ENCODE data around the gene MED25.
"Not testable (repeated sequence)": the region's sequence is repeated elsewhere in the genome, so short reads cannot be mapped to it uniquely, and the experiment has no call there.

The MED25 gene

DNA sequence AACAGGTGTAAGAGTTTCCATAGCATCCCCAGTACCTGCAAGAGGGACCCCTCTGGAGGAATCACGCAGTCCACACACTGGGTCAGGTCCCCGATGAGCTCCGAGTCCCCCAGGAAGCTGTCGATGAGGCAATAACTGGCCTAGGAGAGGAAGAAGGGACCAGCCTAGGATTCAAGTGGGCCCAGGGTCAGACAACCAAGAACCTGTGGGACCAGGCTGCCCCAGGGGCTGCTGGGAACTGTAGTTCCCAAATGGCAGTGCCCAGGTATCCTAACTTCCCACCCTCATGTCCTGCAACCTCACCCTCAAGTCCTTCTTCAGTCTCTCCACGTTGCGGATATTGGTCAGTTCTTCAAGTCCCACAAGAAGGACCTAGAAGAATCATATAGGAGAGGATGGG lies 6.8 kb upstream of the MED25 start:
- DNase-seq = no peak
- in situ Hi-C loops (cut with MboI; ENCODE audit: low pct_unique_long_range_greater_than_20kb, low sequenced_read_pairs) = no loop called here

DNA sequence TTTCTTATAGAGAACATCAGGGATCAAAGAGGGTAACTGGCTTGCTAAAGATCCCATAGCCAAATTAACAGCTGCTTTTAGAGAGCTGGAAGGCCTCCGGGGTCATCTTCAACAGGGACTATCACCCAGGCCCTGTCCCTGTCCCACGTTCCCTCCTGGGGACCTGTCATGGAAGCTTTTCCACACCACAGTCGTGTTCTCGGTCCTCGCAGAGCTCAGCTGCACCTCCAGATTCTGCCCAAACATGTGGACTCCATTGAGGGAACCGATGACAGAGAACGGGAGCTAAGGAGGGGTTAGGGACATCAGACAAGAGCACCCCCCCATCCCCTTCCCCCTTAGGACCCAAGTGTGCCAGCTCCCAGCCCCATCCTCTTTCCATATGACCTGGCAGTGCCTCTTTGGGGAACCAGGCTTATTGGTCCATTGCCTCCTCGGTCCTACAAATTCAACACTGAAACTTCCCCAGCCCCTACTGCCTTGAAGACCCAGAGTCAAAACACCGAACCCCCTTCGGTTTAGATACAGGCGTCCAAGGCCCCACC lies 5.6 kb upstream of the MED25 start:
- in situ Hi-C loops (cut with MboI; ENCODE audit: low pct_unique_long_range_greater_than_20kb, low sequenced_read_pairs) = no loop called here
- no peak for DNase-seq

DNA sequence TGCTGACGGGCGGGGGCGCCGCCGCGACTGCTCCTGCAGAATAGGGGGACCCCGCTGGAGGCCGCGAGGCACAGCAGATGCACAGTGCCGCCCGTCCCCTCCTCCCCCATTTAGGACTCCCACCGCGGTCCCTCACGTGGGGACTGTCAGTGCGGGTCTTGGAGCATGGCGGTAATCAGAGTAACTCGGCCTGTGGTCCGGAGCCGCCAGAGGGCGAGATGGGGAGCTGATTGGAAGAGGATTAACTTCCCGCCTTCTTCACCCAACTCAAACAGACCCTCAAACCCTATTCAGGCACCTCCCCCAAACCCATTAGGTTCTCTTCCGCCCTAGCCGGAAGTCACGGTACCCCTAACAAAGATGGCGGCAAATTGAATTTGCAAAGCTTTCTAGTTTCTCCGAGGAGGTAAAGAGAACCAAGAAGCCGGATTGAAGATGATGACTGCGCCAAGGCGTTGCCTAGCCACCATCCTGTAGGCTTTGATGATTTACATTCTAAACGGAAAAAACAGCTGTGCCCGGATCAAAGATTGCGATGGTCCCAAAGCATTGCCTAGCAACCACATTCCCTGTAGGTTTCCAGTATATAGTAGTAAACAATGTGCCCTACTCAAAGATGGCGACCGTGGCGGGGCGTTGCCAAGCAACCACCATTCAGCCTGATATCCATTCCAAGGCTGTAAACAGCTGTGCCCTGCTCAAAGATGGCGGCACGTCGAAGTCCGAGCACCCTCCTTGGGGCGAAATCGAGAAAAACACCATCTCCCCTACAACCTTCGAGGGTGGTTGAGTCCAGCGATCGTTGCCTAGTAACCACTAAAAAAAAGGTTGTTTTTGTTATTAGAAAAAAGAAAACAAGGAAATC lies 4.9 kb upstream of the MED25 start, which contains the start of gene FUZ:
Gene FUZ (minus strand): TSS at position 296 of the 865 bp plus-strand sequence. CDS start 186 bp downstream, at position 110.
- DNase-seq = peak; percentile 96
- in situ Hi-C loops (cut with MboI; ENCODE audit: low pct_unique_long_range_greater_than_20kb, low sequenced_read_pairs) = no loop called here

DNA sequence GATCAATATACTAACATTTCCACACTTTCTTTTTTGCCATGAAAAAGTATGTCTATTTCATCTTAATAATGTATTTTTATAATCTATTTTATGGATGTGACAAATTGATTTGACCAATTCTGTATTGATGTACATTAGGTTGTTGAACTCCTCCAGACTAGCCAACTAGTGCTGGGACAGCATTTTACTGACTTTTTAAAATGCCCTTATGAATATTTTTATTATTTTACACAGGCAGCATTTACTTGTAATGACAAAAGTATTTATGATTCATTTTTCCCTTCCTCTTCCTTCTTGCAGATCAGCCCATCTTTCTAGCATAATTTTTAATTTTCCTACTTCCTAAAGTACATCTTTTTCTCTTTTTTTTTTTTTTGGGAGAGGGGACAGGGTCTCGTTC lies 4.1 kb upstream of the MED25 start:
- no peak for DNase-seq
- in situ Hi-C loops (cut with MboI; ENCODE audit: low pct_unique_long_range_greater_than_20kb, low sequenced_read_pairs) = no loop called here

DNA sequence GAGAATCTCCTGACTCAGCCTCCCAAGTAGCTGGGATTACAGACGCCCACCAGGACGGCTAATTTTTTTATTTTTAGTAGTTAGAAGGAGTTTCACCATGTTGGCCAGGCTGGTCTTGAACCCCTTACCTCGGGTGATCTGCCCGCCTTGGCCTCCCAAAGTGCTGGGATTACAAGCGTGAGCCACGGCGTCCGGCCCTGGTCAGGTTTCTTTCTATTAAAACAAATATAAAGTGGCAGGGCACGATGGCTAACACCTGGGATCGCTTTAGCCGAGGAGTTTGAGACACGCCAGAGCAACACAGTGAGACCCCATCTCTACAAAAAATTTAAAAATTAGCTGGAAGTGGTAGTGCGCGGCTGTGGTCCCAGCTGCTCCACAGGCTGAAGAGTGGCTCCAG lies 1.5 kb upstream of the MED25 start:
- in situ Hi-C loops (cut with MboI; ENCODE audit: low pct_unique_long_range_greater_than_20kb, low sequenced_read_pairs) = no loop called here
- DNase-seq = no peak

DNA sequence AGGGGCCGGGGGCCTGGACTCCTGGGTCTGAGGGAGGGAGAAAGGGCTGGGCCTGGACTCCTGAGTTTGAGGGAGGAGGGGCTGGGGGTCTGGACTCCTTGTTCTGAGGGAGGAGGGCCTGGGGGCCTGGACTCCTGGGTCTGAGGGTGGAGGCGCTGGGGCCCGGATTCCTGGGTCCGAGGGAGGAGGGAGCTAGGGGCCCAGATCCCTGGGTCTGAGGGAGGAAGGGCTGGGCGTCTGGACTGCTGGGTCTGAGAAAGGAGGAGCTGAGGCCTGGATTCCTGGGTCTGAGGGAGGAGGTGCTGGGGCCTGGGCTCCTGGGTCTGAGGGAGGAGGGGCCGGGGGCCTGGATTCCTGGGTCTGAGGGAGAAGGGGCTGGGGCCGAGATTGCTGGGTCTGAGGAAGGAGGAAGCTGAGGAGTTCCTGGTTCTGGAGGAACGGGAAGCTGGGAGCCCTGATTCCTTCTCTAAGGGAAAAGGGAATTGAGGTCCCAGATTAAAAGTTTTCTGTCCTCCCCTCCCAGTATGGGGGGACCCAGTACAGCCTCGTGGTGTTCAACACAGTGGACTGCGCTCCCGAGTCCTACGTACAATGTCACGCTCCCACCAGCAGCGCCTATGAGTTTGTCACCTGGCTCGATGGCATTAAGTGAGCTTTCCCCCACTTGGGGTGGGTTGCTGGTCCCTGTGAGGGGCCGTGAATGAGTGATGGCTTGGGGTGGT lies 721 bp downstream of the MED25 start:
- in situ Hi-C loops (cut with MboI; ENCODE audit: low pct_unique_long_range_greater_than_20kb, low sequenced_read_pairs) = no loop called here

DNA sequence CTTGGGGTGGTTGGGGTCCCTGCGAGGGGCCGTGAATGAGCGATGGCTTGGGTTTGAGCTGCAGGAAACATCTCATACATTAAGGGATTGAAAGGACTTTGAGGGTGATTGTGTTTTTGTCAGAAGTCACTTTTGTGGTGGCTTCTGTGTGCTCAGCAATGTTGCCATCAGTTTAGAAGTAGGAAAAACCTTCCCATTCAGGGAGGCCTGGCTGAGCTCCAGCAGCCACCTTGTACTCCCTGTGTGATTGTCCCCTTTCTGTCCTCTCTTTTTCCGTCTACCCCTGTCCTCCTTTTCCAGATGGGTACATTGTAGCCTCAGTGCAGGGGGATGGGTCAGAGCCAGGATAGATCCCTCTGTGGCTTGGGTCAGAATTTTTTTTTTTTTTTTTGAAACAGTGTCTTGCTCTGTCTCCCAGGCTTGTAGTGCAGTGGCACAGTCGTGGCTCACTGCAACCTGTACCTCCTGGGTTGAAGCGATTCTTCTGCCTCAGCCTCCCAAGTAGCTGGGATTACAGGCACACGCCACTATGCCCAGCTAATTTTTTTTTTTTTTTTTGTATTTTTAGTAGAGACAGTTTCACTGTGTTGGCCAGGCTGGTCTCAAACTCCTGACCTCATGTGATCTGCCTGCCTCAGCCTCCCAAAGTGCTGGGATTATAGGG lies 1.5 kb downstream of the MED25 start:
- DNase-seq; in situ Hi-C loops (cut with MboI; ENCODE audit: low pct_unique_long_range_greater_than_20kb, low sequenced_read_pairs): not testable (repeated sequence)

More for the DNA sequence above, 721 bp downstream of the MED25 start:
- no peak for DNase-seq

DNA sequence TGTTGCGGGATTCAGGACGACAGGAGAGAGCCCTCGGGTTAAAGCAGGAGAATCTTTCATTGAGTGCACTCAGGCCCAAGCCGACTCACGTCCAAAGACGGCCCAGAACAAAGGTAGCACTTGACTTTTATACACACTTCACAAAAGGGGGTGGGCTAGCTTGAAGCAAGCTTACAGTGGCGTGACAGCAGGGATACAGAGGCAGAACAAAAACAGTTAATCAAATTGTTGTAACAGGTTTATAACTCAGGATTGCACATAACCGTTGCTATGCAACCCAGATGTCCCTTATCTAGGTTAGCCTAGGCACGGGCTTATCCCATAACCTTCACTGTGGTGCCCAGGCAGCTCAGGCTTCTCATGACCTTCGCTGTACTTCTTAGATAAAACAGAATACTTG lies 2.0 kb downstream of the MED25 start:
- no peak for DNase-seq
- in situ Hi-C loops (cut with MboI; ENCODE audit: low pct_unique_long_range_greater_than_20kb, low sequenced_read_pairs) = no loop called here

DNA sequence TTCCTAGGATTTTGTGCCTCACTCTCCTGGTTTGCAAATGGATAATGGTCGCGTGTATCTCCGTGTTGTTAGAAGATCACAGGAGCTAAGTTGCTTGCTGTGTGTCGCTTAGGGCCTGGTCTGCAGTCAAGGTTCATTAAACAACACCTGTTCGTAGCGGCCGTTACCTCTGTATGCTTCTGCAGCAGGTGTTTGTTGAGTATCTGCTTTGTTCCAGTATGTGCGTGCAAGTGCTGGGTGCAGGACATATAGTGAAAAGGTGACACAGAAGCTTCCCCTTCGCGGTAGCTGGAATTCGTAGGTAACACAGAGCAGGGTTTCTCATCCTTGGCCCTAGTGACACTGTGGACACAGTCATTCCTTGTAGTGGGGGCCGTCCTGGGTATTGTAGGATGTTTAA lies 5.4 kb downstream of the MED25 start:
- in situ Hi-C loops (cut with MboI; ENCODE audit: low pct_unique_long_range_greater_than_20kb, low sequenced_read_pairs) = no loop called here
- DNase-seq = no peak

DNA sequence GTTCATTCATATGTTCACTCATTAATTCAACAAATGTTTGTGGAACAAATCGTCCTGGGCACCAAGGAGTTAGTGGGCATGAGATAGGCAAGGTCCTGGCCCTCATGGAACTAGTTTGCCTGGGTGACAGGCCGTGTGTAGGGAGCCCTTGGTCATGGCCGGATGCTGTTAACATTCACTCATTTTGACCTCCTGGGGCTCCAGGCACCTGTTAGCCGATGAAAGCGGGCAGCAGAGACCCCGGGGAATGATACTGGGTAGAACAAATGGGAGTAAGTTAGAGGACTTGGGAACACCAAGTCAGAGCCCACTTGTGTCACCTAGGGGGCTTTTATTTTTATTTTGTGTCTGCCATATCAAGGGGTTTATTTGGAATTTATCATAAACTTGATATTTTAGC lies 6.6 kb downstream of the MED25 start:
- no peak for DNase-seq
- in situ Hi-C loops (cut with MboI; ENCODE audit: low pct_unique_long_range_greater_than_20kb, low sequenced_read_pairs) = no loop called here

DNA sequence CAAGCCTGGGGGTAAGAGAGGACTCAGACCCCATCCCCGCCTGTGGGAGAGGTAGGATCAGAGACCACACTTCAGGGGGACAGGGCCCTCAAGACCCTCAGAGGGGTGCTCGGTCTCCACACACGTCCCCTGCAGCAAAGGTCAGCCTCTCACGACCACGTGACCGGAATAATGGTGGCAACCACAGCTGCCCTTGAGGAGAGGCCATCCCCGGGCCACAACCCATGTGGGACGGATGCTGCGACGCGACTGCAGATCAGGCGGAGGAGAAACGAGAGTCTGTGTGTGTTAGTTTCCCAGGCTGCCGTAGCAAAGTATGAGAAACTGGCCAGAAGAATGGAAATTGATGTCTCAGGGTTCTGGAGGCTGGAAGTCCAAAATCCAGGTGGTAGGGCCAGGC lies 8.9 kb downstream of the MED25 start:
- no peak for DNase-seq
- in situ Hi-C loops (cut with MboI; ENCODE audit: low pct_unique_long_range_greater_than_20kb, low sequenced_read_pairs) = no loop called here

DNA sequence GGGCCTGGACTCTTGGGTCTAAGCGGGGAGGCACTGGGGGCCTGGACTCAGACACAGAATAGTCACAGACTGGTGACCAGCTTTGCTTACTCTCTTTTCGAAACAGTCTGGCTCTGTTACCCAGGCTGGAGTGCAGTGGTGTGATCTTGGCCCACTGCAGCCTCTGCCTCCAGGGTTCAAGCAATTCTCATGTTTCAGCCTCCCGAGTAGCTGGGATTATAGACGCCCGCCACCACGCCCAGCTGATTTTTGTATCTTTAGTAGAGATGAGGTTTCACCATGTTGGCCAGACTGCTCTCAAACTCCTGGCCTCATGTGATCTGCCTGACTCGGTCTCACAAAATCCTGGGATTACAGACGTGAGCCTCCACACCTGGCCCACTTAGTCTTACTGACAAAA lies 11.1 kb downstream of the MED25 start:
- in situ Hi-C loops (cut with MboI; ENCODE audit: low pct_unique_long_range_greater_than_20kb, low sequenced_read_pairs) = no loop called here
- DNase-seq = no peak

DNA sequence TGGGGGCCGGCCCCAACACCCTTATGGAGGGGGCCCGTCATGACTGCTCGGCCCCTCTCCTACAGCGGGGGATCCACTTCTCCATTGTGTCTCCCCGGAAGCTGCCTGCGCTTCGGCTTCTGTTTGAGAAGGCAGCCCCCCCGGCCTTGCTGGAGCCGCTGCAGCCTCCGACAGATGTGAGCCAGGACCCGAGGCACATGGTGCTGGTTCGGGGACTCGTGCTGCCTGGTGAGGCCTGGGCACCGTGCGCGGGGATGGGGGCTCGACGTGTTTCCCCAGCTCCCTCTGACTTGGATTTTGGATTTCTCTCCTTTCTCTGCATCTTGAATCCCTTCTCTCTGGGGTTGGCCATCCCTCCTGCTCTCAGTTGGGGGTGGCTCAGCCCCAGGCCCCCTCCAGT lies 11.6 kb downstream of the MED25 start:
- in situ Hi-C loops (cut with MboI; ENCODE audit: low pct_unique_long_range_greater_than_20kb, low sequenced_read_pairs) = no loop called here
- DNase-seq = no peak

DNA sequence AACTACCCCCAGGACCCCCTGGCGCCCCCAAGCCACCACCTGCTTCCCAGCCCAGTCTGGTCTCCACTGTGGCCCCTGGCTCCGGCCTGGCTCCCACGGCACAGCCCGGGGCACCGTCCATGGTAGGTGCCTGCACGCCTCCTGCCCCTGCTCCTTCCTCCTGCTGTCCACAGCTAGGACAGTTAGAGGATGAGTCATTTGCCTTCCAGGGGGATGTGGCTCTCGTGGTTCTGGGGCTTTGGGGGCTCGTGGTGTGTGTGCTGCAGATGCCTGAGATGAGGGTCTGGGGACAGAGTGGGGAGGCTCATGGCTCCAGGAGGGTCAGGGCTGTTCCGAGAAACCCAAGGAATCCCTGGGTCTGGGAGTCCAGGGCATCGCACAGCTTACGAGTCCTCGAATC lies 12.7 kb downstream of the MED25 start:
- DNase-seq = no peak
- in situ Hi-C loops (cut with MboI; ENCODE audit: low pct_unique_long_range_greater_than_20kb, low sequenced_read_pairs) = no loop called here

DNA sequence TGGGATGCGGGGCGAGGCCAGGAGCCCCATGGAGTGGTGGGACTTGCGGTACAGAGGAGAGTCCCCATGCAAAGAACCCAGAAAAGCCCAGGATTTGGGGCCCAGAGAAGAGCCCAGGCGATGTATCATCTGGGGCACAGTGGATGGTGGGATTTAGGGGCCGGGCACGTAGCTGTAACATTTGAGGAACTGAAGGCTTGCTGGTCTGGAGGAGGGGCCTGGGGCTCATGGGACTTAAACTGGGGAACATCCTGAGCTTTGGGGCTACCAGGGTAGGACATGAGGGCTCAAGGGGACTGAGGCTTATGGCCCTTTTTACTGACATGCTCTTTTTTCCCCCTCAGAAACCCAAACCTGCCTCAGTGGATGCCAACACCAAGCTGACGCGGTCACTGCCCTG lies 13.5 kb downstream of the MED25 start:
- in situ Hi-C loops (cut with MboI; ENCODE audit: low pct_unique_long_range_greater_than_20kb, low sequenced_read_pairs) = no loop called here
- no peak for DNase-seq

DNA sequence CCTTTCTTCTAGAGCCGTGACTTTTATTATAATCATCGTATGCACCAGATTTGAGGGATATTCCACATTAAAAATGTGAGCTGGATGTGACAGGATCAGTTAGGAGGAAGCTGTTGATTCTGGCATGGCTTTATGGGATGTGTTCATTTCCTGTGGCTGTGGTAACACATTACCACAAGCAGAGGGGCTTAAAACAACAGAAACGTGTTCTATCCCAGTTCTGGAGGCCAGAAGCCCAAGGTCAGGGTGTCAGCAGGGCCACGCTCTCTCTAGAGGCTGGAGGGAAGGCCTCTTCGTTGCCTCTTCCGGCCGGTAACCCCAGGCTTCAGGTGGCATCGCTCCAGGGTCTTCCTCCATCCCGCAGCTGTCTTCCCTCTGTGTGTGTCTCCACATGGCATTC lies 14.5 kb downstream of the MED25 start:
- peak; percentile 51 for DNase-seq
- in situ Hi-C loops (cut with MboI; ENCODE audit: low pct_unique_long_range_greater_than_20kb, low sequenced_read_pairs) = no loop called here

DNA sequence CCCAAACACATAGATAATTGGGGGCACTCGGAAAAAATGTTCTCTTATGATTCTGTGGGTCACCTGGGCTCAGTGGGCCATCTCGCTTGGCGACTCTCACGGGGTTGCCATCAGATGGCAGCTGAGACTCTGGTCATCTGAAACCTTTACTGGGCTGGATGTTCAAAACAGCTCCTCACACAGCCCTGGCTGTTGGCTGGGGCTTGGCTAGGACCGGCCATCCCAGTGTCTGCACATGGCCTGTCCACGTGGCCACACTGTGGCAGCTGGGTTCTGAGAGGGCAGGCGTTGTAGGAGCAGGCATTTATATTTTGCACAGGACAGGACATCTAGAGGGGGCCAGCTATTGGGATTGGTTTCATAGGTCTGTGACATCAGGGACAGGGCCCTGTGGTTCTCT lies 15.5 kb downstream of the MED25 start:
- in situ Hi-C loops (cut with MboI; ENCODE audit: low pct_unique_long_range_greater_than_20kb, low sequenced_read_pairs) = no loop called here

DNA sequence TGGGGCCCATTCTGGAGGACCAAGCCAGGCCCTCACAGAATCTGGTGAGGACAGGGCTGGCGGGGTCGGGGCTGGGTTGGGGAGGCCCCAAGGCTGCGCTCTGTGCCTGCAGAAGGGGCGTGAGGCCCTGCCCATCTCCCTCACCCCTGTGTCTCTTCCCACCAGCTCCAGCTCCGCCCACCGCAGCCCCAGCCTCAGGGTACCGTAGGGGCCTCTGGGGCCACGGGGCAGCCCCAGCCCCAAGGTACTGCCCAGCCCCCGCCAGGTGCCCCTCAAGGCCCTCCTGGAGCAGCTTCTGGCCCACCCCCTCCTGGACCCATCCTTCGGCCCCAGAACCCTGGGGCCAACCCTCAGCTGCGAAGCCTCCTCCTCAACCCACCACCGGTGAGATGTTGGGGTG lies 17.5 kb downstream of the MED25 start:
- in situ Hi-C loops (cut with MboI; ENCODE audit: low pct_unique_long_range_greater_than_20kb, low sequenced_read_pairs) = no loop called here
- DNase-seq = no peak

More for the DNA sequence above, 15.5 kb downstream of the MED25 start:
- DNase-seq = no peak

DNA sequence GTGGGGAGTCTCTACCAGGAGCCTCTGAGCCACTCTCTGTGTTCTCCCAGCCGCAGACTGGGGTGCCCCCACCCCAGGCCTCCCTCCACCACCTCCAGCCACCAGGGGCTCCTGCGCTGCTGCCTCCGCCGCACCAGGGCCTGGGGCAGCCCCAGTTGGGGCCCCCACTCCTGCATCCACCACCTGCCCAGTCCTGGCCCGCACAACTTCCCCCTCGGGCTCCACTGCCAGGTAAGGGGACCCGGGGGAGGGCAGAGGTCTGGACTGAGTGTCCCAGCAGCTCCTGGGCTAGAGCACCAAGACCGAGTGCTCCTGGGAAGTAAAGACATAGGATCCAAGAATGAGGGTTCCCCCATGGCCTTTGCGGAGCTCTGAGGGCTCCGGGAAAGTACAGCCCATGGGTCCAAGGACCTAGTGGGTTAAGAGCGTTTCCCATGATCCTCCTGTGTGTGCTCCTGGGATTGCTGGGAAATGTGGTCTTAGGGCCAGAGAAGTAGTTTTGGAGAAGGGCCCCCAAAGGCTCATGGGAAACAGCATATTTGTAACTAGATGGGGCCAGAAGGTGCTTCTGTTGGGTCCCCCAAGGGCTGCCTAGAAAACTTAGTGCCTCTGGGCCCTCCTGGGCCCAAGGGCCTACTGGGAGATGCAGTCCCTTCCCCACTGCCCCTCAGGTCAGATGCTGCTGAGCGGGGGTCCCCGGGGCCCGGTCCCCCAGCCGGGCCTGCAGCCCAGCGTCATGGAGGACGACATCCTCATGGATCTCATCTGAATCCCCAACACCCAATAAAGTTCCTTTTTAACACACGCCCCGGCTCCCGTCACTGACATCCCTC lies 18.3 kb downstream of the MED25 start:
- DNase-seq = no peak
- in situ Hi-C loops (cut with MboI; ENCODE audit: low pct_unique_long_range_greater_than_20kb, low sequenced_read_pairs) = no loop called here
